OCI-LY3 (cell line): ENCODE data around the gene PARVA.

Source experiments
- H2AFZ ChIP-seq: fragments of 200-600, 300-600 bp; shearing (Covaris generic); 2 replicates; pipeline ENCODE4 v1.6.0; 2014; ENCODE audit warnings: antibody characterized with exemption, low read depth, low read length
- H3K27ac ChIP-seq: fragments of 200-600, 300-600 bp; sonication (generic); 2 replicates; pipeline ENCODE4 v1.5.1; 2014; ENCODE audit warnings: mild to moderate bottlenecking, low read length, moderate library complexity, mixed read lengths
- H3K27me3 ChIP-seq: fragments of 200-600, 300-600 bp; sonication (generic); 2 replicates; pipeline ENCODE4 v1.6.1; 2014; ENCODE audit warnings: low read depth, low read length, mixed read lengths
- H3K36me3 ChIP-seq: fragments of 200-600, 300-600 bp; sonication (generic); replicated peaks from 2 replicates; pipeline ENCODE3; 2014; ENCODE audit warnings: low read depth, low read length, mixed read lengths
- H3K4me1 ChIP-seq: fragments of 300-600, 200-600 bp; sonication (generic); 2 replicates; pipeline ENCODE4 v1.6.1; 2014; ENCODE audit warnings: low read length, mixed read lengths
- H3K4me2 ChIP-seq: fragments of 200-600, 300-600 bp; sonication (generic); 2 replicates; pipeline ENCODE4 v1.6.1; 2014; ENCODE audit warnings: low read length, mixed read lengths
- H3K4me3 ChIP-seq: fragments of 300-600, 200-600 bp; sonication (generic); 2 replicates; pipeline ENCODE4 v1.5.1; 2014; ENCODE audit warnings: antibody characterized with exemption, mild to moderate bottlenecking, low read length, moderate library complexity
- H3K79me2 ChIP-seq: fragments of 300-600, 200-600 bp; shearing (Covaris generic); 2 replicates; pipeline ENCODE4 v1.6.1; 2014; ENCODE audit warnings: mild to moderate bottlenecking, low read length, mixed read lengths
- H3K9ac ChIP-seq: fragments of 300-600, 200-600 bp; shearing (Covaris generic); 2 replicates; pipeline ENCODE4 v1.6.0; 2014; ENCODE audit warnings: mild to moderate bottlenecking, low read length, moderate library complexity
- H3K9me3 ChIP-seq: fragments of 200-600, 300-600 bp; shearing (Covaris generic); 2 replicates; pipeline ENCODE4 v1.6.1; 2014; ENCODE audit warnings: low read length, mixed read lengths; ENCODE audit not compliant: insufficient read depth
- H4K20me1 ChIP-seq: fragments of 200-600, 300-600 bp; sonication (generic); 2 replicates; pipeline ENCODE4 v1.6.1; 2016; ENCODE audit warnings: low read length, mixed read lengths; ENCODE audit not compliant: insufficient read depth
- CTCF ChIP-seq: fragments of 200-600, 300-600 bp; sonication (generic); IDR thresholded peaks from 2 replicates; pipeline ENCODE4 v1.5.1; 2014; ENCODE audit warnings: antibody characterized with exemption, low read length, low read depth
- EZH2phosphoT487 ChIP-seq: fragments of 200-600 bp; shearing (Covaris generic); IDR thresholded peaks from 2 replicates; pipeline ENCODE4 v1.6.1; 2018; ENCODE audit warnings: antibody characterized with exemption, mixed run types, low read depth

PARVA gene

GRCh38 chr11:12417691-12418611 lies 40.6 kb downstream of the PARVA start:
- Histone ChIP-seq H3K9me3 (no peaks in the 10 kb centered on the region), H3K9ac (no peak overlapping the region), H3K4me1 (no peaks in the 10 kb centered on the region), H4K20me1 (no peaks in the 10 kb centered on the region), H3K4me2 (no peak overlapping the region), H3K4me3 (no peak overlapping the region), H3K36me3 (no peaks in the 10 kb centered on the region), H3K27ac (no peak overlapping the region), H3K79me2 (no peaks in the 10 kb centered on the region), H2AFZ (no peak overlapping the region), H3K27me3 (no peaks in the 10 kb centered on the region)
- TF ChIP-seq CTCF (no peak), EZH2phosphoT487 (no peak)

- H3K9ac ChIP-seq: no peak overlapping the region
- H3K4me3 ChIP-seq: no peak overlapping the region
- H3K27ac ChIP-seq: no peak overlapping the region
- H4K20me1 ChIP-seq: no peaks in the 10 kb centered on the region
- H3K4me2 ChIP-seq: no peak overlapping the region
- no peak overlapping the region for H2AFZ ChIP-seq
- H3K27me3 ChIP-seq: no peaks in the 10 kb centered on the region
- no peaks in the 10 kb centered on the region for H3K36me3 ChIP-seq
- H3K4me1 ChIP-seq: no peaks in the 10 kb centered on the region
- no peaks in the 10 kb centered on the region for H3K79me2 ChIP-seq
- H3K9me3 ChIP-seq: no peaks in the 10 kb centered on the region
- TF ChIP-seq CTCF (no peak), EZH2phosphoT487 (no peak)
These were observed 42.7 kb downstream of the PARVA start for GRCh38 chr11:12420040-12420439.

- Histone ChIP-seq H3K9me3 (no peaks in the 10 kb centered on the region), H3K4me2 (no peak overlapping the region), H3K9ac (no peak overlapping the region), H3K4me1 (no peaks in the 10 kb centered on the region), H3K79me2 (no peaks in the 10 kb centered on the region), H4K20me1 (no peaks in the 10 kb centered on the region), H2AFZ (no peak overlapping the region), H3K4me3 (no peak overlapping the region), H3K36me3 (no peaks in the 10 kb centered on the region), H3K27ac (no peak overlapping the region), H3K27me3 (no peaks in the 10 kb centered on the region)
- TF ChIP-seq EZH2phosphoT487 (no peak), CTCF (no peak)
These were observed 43.3 kb downstream of the PARVA start for GRCh38 chr11:12420706-12421105.

GRCh38 chr11:12421386-12421785 lies 44.0 kb downstream of the PARVA start:
- Histone ChIP-seq H3K4me1 (no peaks in the 10 kb centered on the region), H2AFZ (no peak overlapping the region), H3K4me2 (no peak overlapping the region), H3K79me2 (no peaks in the 10 kb centered on the region), H3K4me3 (no peak overlapping the region), H4K20me1 (no peaks in the 10 kb centered on the region), H3K36me3 (no peaks in the 10 kb centered on the region), H3K27me3 (no peaks in the 10 kb centered on the region), H3K9me3 (no peaks in the 10 kb centered on the region), H3K9ac (no peak overlapping the region), H3K27ac (no peak overlapping the region)
- TF ChIP-seq EZH2phosphoT487 (no peak), CTCF (no peak)
